HG03571 (cell line): ENCODE results near the gene PMPCB.
"Not testable (repeated sequence)": the region's sequence is repeated elsewhere in the genome, so short reads cannot be mapped to it uniquely, and the experiment has no call there.

ENCODE experiments used
- ATAC-seq: cut with Tn5 transposase; IDR thresholded peaks from one replicate; pipeline ENCODE4 v1.9.1; 2021; ENCODE audit not compliant: unreplicated experiment

Gene PMPCB, protein sequence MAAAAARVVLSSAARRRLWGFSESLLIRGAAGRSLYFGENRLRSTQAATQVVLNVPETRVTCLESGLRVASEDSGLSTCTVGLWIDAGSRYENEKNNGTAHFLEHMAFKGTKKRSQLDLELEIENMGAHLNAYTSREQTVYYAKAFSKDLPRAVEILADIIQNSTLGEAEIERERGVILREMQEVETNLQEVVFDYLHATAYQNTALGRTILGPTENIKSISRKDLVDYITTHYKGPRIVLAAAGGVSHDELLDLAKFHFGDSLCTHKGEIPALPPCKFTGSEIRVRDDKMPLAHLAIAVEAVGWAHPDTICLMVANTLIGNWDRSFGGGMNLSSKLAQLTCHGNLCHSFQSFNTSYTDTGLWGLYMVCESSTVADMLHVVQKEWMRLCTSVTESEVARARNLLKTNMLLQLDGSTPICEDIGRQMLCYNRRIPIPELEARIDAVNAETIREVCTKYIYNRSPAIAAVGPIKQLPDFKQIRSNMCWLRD

DNA sequence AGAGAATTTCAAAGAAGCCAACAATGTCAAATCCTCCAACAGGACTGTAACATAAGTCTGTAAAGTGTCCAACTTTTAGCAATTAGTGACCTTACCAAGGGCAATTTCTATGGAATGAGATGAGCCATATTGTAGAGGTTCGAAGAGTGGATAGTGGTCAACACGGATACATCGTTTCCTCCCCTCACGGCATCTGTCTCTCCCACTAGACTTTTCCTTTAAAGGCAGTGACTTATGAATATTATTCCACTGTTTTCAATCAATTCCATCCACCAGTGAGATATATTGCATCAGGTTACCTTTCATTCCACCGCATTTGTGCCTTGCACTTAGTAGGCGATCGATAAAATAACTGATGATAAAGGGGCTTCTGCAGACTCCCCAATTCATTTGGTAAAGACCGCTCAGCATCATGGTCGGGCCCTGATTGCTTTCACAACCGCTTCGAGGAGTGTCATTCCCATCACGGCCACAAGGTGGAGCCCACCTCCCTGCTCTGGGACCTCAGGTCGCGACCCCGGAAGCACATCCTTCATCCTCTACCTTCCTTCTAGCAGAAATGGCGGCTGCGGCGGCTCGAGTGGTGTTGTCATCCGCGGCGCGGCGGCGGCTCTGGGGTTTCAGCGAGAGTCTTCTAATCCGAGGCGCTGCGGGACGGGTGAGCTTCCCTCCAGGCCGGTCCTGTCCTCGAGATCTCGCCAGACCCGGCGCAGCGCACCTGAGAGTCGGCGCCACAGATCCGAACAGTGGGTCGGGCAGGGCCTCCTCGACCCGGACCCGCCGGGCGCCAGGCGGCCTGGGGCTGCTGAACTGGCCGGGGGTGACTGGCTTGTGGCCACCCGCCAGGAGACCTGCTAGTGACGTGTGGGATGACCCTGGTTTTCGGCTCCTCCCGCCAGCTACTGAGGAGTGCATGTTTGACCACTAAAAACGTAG, at the start of gene PMPCB:
PMPCB (plus strand) TSS at position 535 of the 936 bp plus-strand sequence; CDS start at position 560, 25 bp downstream.
- peak; percentile 98 for ATAC-seq

DNA sequence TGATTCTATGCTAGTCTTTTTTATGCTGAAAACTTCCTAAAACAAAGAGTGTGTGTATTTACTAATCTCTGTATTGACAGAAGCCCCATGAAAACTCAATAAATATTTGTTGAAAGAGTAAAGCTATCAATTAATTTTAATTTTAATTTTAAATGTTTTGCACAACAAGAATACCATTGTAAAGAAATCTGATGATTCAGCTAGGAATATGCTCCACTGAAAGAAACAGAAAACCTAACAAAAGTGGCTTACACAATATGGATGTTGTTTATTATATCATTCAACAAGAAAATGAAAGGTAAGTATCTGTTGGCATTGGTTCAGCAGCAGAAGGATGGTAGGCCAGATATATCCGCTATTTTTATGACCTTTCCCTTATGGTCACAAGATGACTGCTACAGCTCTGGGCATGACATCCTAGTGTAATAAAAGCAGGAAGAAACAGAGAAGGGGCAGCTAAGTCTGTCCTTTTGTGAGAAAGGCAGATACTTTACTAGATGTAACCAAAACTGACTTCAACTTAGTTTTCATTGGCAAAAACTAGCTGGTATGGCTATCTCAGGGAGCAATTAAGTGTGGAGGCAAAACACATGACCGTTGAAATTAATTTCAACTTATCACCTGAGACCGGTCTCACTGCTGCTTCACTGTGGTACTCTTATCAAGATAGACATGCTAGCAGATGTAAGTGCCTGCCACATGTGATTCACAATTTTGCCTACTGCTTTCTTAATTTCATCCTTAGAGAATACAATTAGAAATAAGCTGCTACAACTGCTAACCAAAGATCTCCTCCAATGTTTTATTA, 43.3 kb upstream of the PMPCB start:
- ATAC-seq = not testable (repeated sequence)

DNA sequence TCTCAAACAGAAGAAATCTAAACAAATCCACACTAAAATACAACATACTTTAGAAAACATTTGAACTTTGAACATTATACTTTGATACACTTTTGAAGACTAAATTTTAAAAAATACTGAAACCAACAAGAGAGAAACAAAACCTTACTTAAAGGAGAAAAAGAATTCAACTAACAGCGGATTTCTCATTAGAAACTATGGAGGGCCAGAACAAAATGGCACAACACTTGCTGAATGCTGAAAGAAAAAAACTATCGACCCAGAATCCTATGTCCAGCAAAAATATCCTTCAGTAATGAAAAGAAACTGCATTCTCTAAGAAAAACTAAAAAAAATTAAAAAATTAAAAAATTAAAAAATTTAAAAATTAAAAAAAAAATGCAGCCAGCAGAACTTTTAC, 33.2 kb upstream of the PMPCB start:
- ATAC-seq = not testable (repeated sequence)

DNA sequence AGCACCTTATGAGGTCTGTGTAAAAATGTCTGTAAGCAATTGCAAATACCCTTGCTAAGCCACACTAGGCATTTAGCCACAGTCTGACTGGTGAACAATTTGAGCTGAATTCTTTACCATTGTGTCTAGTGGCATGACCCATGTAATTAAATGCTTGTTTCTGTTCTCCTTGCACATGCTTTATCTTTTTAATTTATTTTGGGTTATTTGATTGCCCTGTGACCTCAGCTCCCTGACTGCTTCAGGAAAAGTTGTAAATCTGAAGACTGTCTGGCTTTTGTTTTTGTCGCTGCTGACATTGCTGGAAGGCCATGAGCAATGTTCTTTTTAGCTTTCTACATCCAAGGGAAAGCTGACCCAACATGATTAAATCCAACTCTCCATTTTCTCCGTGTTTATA, 31.0 kb upstream of the PMPCB start:
- not testable (repeated sequence) for ATAC-seq

DNA sequence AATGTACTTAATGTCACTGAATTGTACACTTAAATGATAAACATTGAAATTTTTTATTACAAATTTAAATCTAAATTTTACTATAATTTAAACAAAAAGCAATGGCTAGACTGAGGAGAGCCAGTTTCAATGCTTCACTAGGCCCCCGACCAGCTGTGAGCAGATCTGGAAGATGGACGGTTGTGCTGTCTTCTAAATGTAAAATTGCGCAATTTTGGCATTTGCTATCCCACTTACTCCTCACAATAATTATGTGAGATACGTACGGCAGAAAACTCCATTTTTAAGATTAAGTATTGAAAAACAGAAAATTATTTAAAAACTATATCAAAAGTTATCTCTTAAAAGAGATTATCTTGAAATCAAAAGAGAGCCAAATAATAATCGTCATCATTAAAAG, 23.9 kb upstream of the PMPCB start:
- ATAC-seq = not testable (repeated sequence)

DNA sequence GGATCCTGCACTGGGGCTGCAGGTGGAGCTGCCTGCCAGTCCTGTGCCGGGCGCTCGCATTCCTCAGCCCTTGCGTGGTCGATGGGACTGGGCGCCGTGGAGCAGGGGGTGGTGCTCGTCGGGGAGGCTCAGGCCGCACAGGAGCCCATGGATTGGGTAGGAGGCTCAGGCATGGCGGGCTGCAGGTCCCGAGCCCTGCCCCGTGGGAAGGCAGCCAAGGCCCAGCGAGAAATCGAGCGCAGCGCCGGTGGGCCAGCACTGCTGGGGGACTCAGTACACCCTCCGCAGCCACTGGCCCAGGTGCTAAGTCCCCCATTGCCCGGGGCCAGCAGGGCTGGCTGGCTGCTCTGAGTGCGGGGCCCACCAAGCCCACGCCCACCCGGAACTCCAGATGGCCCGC, 22.4 kb upstream of the PMPCB start:
- ATAC-seq = not testable (repeated sequence)

DNA sequence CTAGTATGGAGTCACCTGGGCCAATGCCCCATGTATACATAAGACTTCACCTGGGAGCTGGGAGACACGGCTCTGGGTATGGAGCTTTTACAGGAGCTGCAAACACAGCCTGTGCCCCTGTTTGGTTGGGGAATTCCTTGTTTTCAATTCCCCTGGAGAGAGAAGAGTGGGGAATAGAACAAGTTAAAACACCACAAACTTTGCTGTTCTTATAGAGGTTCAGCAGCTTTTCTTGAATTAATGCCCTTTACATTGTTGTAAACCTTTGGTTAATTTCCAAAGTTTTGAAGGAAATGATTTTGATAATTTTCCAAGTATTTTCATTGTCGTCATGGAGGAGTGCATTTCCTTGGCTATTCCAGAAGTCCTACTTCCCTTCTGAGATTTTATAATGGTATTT, 19.0 kb upstream of the PMPCB start:
- not testable (repeated sequence) for ATAC-seq

DNA sequence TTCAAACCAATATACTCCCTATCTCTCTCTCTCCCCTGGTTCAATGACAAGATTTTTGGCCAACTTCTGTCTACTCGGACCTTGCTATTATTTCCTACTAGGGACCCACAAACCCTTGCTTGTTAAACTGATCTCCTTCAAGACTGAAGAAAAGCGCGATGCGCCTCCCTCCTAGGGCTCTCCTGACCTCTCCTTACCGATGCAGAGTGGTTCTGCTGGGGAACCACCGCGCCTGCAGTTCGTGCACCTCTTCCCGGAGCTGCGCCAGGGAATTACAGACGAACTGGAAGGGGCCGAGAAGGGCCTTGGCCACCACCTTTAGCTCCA, 17.6 kb upstream of the PMPCB start:
- ATAC-seq = peak; percentile 36

DNA sequence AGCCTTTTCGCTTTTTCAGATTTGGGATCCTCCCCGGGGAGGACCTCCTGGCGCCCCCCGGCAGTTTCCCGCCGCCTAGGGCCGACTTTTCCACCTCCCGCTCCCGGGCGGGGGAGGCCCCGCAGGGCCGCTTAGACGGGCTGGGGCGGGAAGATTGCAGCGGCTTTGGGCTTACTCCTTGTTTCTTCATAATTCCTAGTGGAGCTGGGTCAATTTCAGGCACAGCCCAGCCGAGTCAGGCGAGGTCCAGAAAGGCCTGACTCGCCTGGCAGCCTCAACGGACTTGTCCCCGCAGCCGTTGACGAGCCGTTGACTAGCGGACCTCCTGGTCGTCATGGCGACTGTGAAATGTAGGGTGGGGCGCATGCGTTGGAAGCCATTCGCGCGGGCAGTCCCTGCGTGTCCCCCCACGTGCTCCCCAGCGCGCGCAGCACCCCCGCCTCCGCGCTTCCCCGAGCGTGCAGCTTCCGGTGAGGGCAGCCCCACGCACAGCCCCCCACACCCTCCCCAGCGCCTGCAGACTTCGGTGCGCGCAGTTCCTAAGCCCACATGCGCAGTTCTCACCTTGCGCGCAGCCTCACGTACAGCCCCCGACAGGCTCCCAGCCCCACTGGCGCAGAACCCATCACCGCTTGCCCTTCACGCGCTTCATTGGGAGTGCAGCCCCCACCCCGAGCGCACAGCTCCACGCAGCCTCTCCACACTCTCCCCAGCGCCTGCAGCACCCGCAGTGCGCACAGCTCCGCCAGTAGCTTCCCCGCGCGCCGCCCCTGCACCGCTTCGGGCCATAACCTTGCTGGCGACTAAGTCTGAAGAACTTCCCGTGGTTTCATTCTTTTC, 17.1 kb upstream of the PMPCB start:
- peak; percentile 90 for ATAC-seq

DNA sequence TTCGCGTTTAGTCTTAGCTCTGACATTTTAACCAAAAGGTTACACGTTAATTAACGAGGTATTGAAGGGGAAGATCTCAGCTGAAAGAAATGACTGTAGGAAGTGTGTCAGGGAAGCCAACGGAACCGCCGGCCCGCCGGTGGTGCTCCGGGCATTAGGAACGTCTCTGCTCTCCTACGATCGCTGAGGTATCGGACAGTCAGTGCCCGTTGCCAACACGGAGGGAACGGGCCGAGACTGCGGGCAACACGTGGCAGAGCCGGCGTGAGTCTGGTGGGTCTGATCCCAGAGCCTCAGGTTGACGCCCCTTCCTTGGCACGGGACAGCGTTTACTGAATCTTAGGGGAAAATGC, 16.5 kb upstream of the PMPCB start:
- ATAC-seq = peak; percentile 17

DNA sequence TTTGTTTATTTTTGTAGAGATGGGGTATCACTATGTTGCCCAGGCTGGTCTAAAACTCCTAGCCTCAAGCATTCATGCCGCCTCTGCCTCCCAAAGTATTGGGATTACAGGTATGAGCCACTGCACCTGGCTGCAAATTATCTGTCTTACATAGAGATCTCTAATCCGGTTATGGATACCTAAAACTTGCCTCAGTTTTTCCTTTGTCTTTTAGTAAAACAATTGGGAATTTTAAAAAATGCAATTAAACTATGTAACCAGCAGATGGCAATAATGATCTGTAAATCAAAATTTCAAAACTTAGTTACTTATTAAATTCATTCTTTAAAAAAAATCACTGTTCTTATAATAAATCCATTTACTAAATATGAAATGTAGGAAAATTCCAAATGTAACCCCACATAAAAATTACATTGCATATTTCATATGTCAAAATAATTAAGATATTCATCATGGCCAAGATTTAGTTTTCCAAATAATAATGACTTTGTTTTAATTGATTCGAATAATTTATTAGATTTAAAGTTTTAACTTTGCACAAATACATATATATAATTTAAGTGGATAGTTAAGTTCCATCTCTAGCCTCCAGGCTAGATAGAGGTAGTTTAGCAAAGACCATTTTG, 14.3 kb upstream of the PMPCB start:
- ATAC-seq = not testable (repeated sequence)

DNA sequence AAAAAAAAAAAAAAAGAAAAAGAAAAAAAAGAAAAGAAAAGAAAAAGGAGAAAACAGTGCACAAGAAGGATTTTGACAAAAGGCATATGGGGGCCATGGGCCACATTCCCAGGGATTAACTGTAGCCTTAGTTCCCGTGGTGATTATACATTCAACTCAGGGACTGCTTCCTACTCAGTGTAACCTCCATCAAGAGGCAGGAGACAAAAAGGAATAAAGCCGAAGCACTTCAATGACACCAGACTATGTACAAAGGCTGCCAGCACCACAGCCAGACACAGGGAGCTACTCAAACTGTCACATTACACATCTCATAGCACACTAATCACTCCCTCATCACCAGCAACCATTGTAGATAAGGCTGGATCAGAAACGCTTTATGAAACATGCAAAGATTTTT, 5.1 kb upstream of the PMPCB start:
- ATAC-seq = no peak

DNA sequence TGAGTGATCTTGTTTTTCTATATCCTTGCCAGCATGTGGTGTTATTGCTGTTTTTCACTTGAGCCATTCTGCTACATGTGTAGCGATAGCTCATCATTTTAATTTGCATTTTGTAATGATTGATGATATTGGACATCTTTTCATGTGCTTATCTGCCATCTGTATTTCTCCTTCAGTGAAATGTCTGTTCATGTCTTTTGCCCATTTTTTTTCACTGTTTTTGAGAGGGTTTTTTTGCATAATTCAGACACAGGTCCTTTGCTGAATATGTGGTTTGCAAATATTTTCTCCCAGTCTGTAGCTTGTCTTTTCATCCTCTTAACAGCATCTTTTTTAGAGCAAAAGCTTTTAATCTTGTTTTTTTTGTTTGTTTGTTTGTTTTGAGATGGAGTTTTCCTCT, 3.7 kb upstream of the PMPCB start:
- ATAC-seq = no peak

DNA sequence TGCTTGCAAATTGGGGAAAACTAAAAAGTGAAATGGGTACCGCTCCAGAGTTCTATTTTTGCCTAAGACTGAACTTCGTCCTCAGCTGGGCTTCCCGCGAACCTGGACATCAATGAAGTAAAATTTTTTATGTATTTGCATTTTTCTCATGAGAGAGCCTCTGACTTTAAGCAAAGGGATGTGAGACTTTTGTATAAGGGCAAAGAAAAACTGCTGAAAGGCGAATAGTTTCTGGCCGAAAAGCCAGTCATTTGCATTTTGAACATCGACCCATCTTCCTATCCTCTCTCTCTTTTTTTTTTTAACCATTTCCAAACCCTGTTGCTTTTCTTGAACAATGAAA, 573 bp downstream of the PMPCB start:
- ATAC-seq = peak; percentile 18

DNA sequence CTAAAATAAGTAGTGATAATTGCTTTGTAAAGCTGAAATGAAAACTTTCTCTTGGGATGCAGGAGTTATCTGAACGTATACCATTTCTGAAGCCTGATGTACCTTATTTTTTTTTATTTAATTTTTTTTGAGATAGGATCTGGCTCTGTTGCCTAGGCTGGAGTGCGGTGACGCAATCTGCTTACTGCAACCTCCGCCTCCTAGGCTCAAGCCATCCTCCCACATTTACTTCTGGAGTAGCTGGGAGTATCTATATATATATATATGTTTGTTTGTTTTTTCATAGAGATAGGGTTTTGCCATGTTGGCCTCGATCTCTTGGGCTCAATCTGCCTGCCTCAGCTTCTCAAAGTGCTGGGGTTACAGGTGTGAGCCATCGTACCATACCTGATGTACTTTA, 2.4 kb downstream of the PMPCB start:
- no peak for ATAC-seq

DNA sequence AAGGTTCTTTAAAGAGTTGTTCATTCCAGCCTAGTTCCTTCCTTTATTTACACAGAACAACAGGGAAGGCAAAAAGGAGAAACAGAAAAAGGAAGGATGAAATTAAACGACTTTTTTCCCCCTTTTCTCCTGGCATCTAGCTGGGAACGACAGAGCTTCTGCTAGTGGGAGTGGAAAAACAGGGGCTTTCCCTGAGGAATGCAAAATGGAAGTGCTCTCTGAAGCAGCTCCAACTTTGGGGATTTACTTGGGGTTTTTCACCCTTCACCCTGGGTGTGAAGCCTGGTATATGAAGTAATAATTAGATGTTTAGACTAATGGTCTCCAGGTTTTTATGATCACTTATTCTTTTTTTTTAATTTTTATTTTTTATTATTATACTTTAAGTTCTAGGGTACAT, 4.2 kb downstream of the PMPCB start:
- no peak for ATAC-seq

DNA sequence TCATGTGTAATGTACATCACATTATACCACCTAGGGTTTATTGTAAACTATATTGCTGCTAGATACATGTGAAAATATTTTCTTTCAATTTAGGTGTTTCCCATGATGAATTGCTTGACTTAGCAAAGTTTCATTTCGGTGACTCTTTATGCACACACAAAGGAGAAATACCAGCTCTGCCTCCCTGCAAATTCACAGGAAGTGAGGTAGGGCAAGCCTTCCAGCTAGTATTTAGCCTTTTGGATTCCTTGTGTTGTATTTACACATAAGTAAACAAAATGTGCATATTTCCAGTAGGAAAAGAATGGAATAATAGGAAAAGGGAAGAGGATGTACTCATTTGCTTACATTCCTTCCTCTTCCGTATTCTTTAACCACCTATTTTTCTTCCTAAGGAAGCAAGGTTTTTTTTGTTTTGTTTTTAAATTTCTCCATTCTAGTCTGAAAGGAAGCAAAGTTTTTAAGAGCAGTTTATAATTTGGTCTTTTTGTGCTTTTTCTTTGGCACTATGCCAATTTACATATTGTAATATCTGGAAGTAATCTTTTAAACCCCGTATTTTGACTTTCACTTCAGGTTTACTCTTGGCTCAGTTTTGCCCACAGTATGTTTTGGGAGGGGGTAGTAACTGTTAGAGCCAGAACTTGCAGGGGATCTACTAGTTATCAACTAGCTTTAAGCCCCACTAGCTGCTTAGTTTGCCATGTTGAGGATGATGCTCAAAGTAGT, 10.4 kb downstream of the PMPCB start:
- no peak for ATAC-seq

DNA sequence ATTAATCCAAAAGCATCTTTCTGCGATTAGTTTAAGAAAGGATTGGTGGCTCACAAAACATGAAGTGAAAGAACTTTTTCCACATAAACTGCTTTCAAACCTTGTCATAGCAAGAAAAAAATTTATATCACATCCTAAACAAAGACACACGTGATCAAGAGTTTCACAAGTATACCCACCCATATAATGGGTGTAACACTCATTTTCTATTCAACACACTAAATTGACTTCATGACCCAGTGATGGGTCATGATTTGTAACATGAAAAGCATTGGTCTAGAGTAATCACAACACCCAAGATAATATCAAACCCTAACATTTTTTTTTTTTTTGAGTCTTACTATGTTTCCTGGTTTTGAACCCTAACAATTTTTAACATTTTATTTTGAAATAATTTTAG, 17.6 kb downstream of the PMPCB start:
- ATAC-seq = no peak

DNA sequence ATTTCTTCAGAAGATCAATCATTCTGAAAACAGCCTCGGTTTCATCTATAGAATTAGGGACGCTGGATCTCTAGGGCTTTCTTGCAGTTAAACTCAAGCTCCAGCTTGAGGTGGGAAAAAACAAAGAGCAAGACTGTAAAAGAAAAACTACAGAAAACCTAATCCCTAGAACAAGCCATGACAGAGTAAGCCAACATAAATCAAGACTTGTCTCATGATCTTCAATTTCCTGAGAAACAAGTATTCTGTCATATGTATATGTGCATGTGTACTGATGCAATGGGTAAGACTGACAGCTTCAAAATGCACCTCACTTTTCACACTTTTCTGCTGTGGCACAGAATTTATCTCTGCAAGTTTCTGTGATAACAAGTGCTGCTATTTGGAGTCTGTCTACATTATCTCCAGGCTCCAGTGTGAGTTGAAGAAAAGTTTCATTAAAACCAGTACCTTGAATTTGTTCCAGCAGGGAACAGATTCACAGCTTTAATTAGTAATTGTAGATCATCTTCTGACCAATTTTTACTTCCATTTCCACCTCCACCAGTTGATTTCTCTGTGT, 19.2 kb downstream of the PMPCB start:
- no peak for ATAC-seq
